Neural progenitor cell (in vitro differentiated cells): ENCODE measurements around the gene GNB2. TPM values are rescaled to one million over a fixed set of nuclear protein-coding genes. Genes with fewer than 3 reads are reported as not detected.

Experiments used
- DNase-seq: peaks from one replicate; pipeline ENCODE4 v3.0.0-alpha.2; 2016; ENCODE audit warnings: low spot score
- H2AFZ ChIP-seq: fragments of 200-600 bp; sonication (generic); replicated peaks from 2 replicates; pipeline ENCODE4 v1.6.1; 2016; ENCODE audit warnings: antibody characterized with exemption
- H3F3A ChIP-seq: fragments of 200-600 bp; sonication (generic); 2 replicates; pipeline ENCODE4 v1.6.1; 2016; ENCODE audit warnings: antibody characterized with exemption, low read depth
- H3K27ac ChIP-seq: fragments of 200-600 bp; sonication (generic); 2 replicates; pipeline ENCODE4 v1.5.1; 2016; ENCODE audit warnings: mild to moderate bottlenecking
- H3K27me3 ChIP-seq: fragments of 200-600 bp; sonication (generic); 2 replicates; pipeline ENCODE4 v1.6.1; 2016; ENCODE audit warnings: mild to moderate bottlenecking, moderate library complexity
- H3K36me3 ChIP-seq: fragments of 200-600 bp; sonication (generic); 2 replicates; pipeline ENCODE4 v1.5.1; 2016
- H3K4me1 ChIP-seq: fragments of 200-600 bp; sonication (generic); 2 replicates; pipeline ENCODE4 v1.6.1; 2016; ENCODE audit warnings: mixed run types
- H3K4me2 ChIP-seq: fragments of 200-600 bp; sonication (generic); 2 replicates; pipeline ENCODE4 v1.6.1; 2016
- H3K4me3 ChIP-seq: fragments of 200-600 bp; sonication (generic); 2 replicates; pipeline ENCODE4 v1.5.1; 2016
- H3K79me2 ChIP-seq: fragments of 200-600 bp; sonication (generic); 2 replicates; pipeline ENCODE4 v1.6.1; 2016; ENCODE audit warnings: low read depth
- H3K9ac ChIP-seq: fragments of 200-600 bp; sonication (generic); 2 replicates; pipeline ENCODE4 v1.6.1; 2016
- H3K9me3 ChIP-seq: fragments of 200-600 bp; sonication (generic); 2 replicates; pipeline ENCODE4 v1.5.1; 2016; ENCODE audit warnings: low read depth
- H4K20me1 ChIP-seq: fragments of 200-600 bp; sonication (generic); 2 replicates; pipeline ENCODE4 v1.6.1; 2016; ENCODE audit warnings: low read depth
- H3K27ac Mint-ChIP-seq: 3 replicates; pipeline ENCODE4 v1.8.0; 2021; ENCODE audit warnings: mixed read lengths
- H3K27me3 Mint-ChIP-seq: 2 replicates; pipeline ENCODE4 v1.8.0; 2022; ENCODE audit warnings: low read depth, mild to moderate bottlenecking, inconsistent platforms, moderate library complexity, mixed read lengths; ENCODE audit not compliant: insufficient read depth
- H3K36me3 Mint-ChIP-seq: 3 replicates; pipeline ENCODE4 v1.8.0; 2021; ENCODE audit warnings: mixed read lengths
- H3K4me1 Mint-ChIP-seq: 3 replicates; pipeline ENCODE4 v1.8.0; 2021; ENCODE audit warnings: mixed read lengths
- H3K4me3 Mint-ChIP-seq: 3 replicates; pipeline ENCODE4 v1.8.0; 2021; ENCODE audit warnings: mild to moderate bottlenecking, moderate library complexity, mixed read lengths
- H3K9me3 Mint-ChIP-seq: 3 replicates; pipeline ENCODE4 v1.8.0; 2020; ENCODE audit warnings: mixed read lengths
- EZH2 ChIP-seq: fragments of 200-600 bp; sonication (generic); IDR thresholded peaks from 2 replicates; pipeline ENCODE4 v1.6.1; 2017; ENCODE audit warnings: antibody characterized with exemption, mild to moderate bottlenecking, moderate library complexity
- EZH2phosphoT487 ChIP-seq: fragments of 200-600 bp; sonication (generic); IDR thresholded peaks from 2 replicates; pipeline ENCODE4 v1.6.1; 2017; ENCODE audit warnings: antibody characterized with exemption
- total RNA-seq: library from RNA; depleted of rRNA; stranded (reverse); fragments of >200 nt; gene quantifications from 2 replicates; pipeline ENCODE4 v1.2.3, GENCODE V29; 2015; ENCODE audit warnings: low replicate concordance
- TF ChIP-seq, protein P1 (sequence below): fragments of 200-600 bp; sonication (generic); IDR thresholded peaks from 2 replicates; pipeline ENCODE4 v1.5.1; 2017; ENCODE audit warnings: antibody characterized with exemption, mild to moderate bottlenecking

Gene GNB2
- total RNA-seq, 1 donor from 2014 or later: 54.3 TPM

DNA sequence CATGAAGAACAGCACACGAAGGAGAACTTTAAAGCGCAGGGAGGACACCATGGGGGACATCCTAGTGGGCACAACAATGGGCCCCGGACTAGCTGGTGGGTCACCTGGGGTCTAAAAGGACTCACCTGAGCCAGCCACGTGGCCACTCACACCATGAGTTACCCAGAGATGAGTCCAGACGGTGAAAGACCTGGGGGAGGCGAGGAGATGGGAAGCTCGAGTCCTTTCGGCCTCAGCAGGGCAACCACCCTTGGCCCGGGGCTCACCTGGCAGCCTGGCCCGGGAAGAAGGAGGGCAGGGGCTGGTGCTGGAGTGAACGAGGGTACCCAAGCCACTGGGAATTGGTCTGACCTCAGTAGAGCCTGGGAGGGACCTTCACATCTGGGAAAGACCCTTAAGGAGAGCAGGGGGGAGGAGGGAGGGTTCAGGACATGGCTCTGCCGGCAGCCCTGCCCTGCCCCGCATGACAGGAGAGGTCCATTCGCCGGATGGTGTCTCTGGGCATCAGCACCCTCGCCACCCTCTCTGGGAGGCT lies 14.9 kb downstream of the GNB2 start:
- H4K20me1 ChIP-seq: peaks cover 80% of the 10 kb centered on the region
- H3K36me3 ChIP-seq: no peaks in the 10 kb centered on the region

DNA sequence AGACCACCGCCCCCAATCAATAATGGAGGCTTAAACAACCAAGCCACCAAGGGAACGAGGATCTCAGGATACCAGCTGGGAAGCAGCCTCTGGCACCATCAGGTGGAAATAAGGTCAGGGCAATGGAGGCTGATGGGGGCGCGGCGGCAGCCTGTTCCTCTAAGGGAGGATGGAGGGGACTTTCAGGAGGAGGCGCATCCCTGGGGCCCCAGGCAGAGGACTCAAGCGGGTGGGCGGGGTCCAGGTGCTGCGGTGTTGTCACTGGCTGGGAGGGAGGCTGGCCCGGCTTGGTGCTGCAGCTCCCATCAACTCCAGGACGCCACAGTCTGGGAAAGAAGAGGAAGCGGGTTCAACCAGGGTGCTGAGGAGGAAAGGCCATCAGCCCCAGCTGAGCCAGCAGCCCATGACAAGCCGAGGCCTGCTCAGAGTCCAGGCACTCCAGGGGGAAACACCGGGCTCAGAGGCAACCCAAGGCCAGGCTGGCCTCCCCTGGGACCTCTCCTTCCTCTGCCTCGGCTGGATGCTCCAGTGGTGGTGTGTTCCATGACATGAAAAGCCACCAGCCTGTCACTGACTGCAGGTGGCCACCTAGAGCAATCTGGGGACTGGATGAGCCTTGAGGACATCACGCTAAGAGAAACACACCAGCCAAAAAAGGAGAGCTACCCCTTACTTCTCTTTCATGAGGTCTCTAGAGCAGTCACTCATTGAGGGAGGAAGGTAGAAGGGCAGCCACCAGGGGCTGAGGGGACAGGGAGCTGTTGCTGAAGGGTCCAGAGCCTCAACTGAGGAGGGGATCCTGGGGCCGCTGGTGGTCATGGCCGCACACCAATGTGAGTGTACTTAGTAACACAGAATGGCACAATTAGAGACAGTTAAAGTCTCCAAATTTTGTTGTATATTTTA lies 15.9 kb downstream of the GNB2 start:
- TF ChIP-seq, protein P1, sequence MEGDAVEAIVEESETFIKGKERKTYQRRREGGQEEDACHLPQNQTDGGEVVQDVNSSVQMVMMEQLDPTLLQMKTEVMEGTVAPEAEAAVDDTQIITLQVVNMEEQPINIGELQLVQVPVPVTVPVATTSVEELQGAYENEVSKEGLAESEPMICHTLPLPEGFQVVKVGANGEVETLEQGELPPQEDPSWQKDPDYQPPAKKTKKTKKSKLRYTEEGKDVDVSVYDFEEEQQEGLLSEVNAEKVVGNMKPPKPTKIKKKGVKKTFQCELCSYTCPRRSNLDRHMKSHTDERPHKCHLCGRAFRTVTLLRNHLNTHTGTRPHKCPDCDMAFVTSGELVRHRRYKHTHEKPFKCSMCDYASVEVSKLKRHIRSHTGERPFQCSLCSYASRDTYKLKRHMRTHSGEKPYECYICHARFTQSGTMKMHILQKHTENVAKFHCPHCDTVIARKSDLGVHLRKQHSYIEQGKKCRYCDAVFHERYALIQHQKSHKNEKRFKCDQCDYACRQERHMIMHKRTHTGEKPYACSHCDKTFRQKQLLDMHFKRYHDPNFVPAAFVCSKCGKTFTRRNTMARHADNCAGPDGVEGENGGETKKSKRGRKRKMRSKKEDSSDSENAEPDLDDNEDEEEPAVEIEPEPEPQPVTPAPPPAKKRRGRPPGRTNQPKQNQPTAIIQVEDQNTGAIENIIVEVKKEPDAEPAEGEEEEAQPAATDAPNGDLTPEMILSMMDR: no peak
- TF ChIP-seq EZH2: no peak
- no peak for TF ChIP-seq EZH2phosphoT487
- Mint-ChIP-seq H3K36me3 (peaks cover 8% of the 10 kb centered on the region), H3K4me3 (peak overlapping the region; percentile 58)

More for the DNA sequence above, 14.9 kb downstream of the GNB2 start:
- Histone ChIP-seq H3K27me3 (no peaks in the 10 kb centered on the region), H3K4me3 (no peak overlapping the region), H3K27ac (no peak overlapping the region), H3K4me1 (peaks cover 21% of the 10 kb centered on the region), H3K9ac (no peak overlapping the region), H3K9me3 (no peaks in the 10 kb centered on the region), H2AFZ (no peak overlapping the region), H3K4me2 (no peak overlapping the region), H3F3A (peaks cover 23% of the 10 kb centered on the region), H3K79me2 (peaks cover 59% of the 10 kb centered on the region)
- no peaks in the 10 kb centered on the region for H3K9me3 Mint-ChIP-seq
- H3K4me1 Mint-ChIP-seq: peaks cover 36% of the 10 kb centered on the region
- peaks cover 9% of the 10 kb centered on the region for H3K27me3 Mint-ChIP-seq
- peak overlapping the region; percentile 47 for H3K27ac Mint-ChIP-seq
- DNase-seq: no peak
- TF ChIP-seq, protein P1: no peak
- TF ChIP-seq EZH2 (no peak), EZH2phosphoT487 (no peak)
- H3K4me3 Mint-ChIP-seq: peak overlapping the region; percentile 58
- H3K36me3 Mint-ChIP-seq: peaks cover 8% of the 10 kb centered on the region

DNA sequence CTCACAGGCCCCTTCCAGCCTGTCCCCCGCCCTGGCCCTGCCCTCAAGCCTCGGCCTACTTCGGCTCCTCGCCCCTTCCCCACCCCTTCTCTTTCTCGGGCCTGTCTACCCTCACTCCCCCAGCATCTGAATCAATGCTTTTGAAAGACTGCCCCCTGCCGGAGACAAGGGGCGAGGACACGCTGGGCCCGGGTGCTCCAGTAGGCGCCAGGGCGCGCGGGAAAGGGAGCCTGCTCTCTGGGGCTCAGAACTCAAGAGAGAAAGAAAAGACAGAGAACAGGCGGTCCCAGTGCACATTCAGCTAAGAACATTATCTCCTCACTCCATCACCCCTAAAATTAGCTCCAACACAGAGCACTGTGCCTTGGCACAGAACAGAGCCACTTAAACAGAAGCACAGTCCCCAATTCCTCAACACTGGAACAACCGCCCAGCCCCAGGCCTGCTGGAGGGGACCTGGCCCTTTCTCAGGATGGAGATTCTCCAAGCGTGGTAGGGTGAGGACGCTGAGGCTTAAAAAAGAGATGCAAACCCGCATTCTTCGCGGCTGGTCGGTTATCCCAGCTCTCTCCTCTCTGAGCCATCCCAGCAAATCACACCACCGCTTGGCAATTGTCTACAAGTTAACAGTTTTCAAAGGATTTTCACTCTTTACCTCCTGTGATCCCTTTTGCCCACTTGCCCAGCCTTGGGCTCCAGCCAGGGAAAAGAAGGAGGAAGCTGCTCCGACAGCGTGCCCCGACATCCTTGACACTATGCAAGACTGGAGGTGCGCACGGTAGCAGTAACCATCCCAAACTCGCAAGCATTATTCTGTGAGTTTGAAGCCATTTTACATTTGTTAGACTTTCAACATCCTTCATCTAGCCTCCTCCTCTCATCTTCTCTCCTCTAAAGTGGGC lies 18.4 kb downstream of the GNB2 start:
- H3K4me3 Mint-ChIP-seq: peak overlapping the region; percentile 99

More for the DNA sequence above, 15.9 kb downstream of the GNB2 start:
- H3F3A ChIP-seq: peaks cover 26% of the 10 kb centered on the region
- peaks cover 80% of the 10 kb centered on the region for H4K20me1 ChIP-seq
- no peaks in the 10 kb centered on the region for H3K9me3 Mint-ChIP-seq
- no peaks in the 10 kb centered on the region for H3K36me3 ChIP-seq
- peaks cover 36% of the 10 kb centered on the region for H3K4me1 Mint-ChIP-seq
- H3K9me3 ChIP-seq: no peaks in the 10 kb centered on the region
- H3K4me1 ChIP-seq: peaks cover 21% of the 10 kb centered on the region
- no peak overlapping the region for H3K4me3 ChIP-seq
- H3K4me2 ChIP-seq: no peak overlapping the region
- peak overlapping the region; percentile 2 for H3K9ac ChIP-seq
- no peak for DNase-seq
- peaks cover 9% of the 10 kb centered on the region for H3K27me3 Mint-ChIP-seq
- H3K27ac Mint-ChIP-seq: peak overlapping the region; percentile 42
- no peak overlapping the region for H2AFZ ChIP-seq
- H3K27ac ChIP-seq: no peak overlapping the region
- H3K79me2 ChIP-seq: peaks cover 63% of the 10 kb centered on the region
- peaks cover under 1% of the 10 kb centered on the region for H3K27me3 ChIP-seq

More for the DNA sequence above, 18.4 kb downstream of the GNB2 start:
- Histone ChIP-seq H3F3A (peaks cover 41% of the 10 kb centered on the region), H3K36me3 (no peaks in the 10 kb centered on the region), H3K9me3 (no peaks in the 10 kb centered on the region), H3K4me1 (peaks cover 21% of the 10 kb centered on the region), H3K27ac (peak overlapping the region; percentile 55), H4K20me1 (peaks cover 66% of the 10 kb centered on the region), H3K9ac (peak overlapping the region; percentile 29), H3K79me2 (peaks cover 63% of the 10 kb centered on the region), H3K27me3 (peaks cover 20% of the 10 kb centered on the region), H3K4me3 (peak overlapping the region; percentile 100), H2AFZ (no peak overlapping the region), H3K4me2 (peak overlapping the region; percentile 98)
- H3K27ac Mint-ChIP-seq: peak overlapping the region; percentile 87
- DNase-seq: peak; percentile 94
- H3K36me3 Mint-ChIP-seq: peaks cover 4% of the 10 kb centered on the region
- H3K4me1 Mint-ChIP-seq: peaks cover 43% of the 10 kb centered on the region
- peaks cover 17% of the 10 kb centered on the region for H3K27me3 Mint-ChIP-seq
- no peak for TF ChIP-seq EZH2
- TF ChIP-seq EZH2phosphoT487: no peak
- TF ChIP-seq, protein P1: peak; percentile 93
- H3K9me3 Mint-ChIP-seq: no peaks in the 10 kb centered on the region
